Neutrophil (primary cell): ENCODE results near the gene FAM227A.
"Not testable (repeated sequence)": the region's sequence is repeated elsewhere in the genome, so short reads cannot be mapped to it uniquely, and the experiment has no call there.

ENCODE experiments used
- H3K27ac ChIP-seq: fragments of 200-600 bp; sonication (generic); 2 replicates; pipeline ENCODE4 v1.5.1; 2016; ENCODE audit warnings: mild to moderate bottlenecking, moderate library complexity
- H3K27me3 ChIP-seq: fragments of 200-600 bp; sonication (generic); 2 replicates; pipeline ENCODE4 v1.6.0; 2016; ENCODE audit warnings: mild to moderate bottlenecking
- H3K36me3 ChIP-seq: fragments of 200-600 bp; sonication (generic); 2 replicates; pipeline ENCODE4 v1.5.1; 2017
- H3K4me1 ChIP-seq, 2 experiments: fragments of 200-600 bp in 1 of 2; sonication (generic) in 1 of 2; 1 replicate in 1 of 2; 2 replicates in 1 of 2; pipeline versions ENCODE4 v1.5.1 to v1.6.1; 2013 to 2016; ENCODE audit warnings: low read depth in 1 of 2, low read length in 1 of 2, mild to moderate bottlenecking in 1 of 2, moderate library complexity in 1 of 2; ENCODE audit not compliant: control insufficient read depth in 1 of 2, insufficient read depth in 1 of 2
- H3K4me3 ChIP-seq, 2 experiments: fragments of 200-600 bp in 1 of 2; sonication (generic) in 1 of 2; 1 replicate in 1 of 2; 2 replicates in 1 of 2; pipeline ENCODE4 v1.5.1; 2013 to 2016; ENCODE audit warnings: low read depth in 1 of 2, low read length in 1 of 2, mild to moderate bottlenecking in 1 of 2, moderate library complexity in 1 of 2
- H3K9me3 ChIP-seq: fragments of 200-600 bp; sonication (generic); 2 replicates; pipeline ENCODE4 v1.5.1; 2016
- TF ChIP-seq, protein P1 (sequence below): fragments of 200-600 bp; sonication (generic); IDR thresholded peaks from 2 replicates; pipeline ENCODE4 v1.5.1; 2016; ENCODE audit warnings: antibody characterized with exemption

The FAM227A gene

DNA sequence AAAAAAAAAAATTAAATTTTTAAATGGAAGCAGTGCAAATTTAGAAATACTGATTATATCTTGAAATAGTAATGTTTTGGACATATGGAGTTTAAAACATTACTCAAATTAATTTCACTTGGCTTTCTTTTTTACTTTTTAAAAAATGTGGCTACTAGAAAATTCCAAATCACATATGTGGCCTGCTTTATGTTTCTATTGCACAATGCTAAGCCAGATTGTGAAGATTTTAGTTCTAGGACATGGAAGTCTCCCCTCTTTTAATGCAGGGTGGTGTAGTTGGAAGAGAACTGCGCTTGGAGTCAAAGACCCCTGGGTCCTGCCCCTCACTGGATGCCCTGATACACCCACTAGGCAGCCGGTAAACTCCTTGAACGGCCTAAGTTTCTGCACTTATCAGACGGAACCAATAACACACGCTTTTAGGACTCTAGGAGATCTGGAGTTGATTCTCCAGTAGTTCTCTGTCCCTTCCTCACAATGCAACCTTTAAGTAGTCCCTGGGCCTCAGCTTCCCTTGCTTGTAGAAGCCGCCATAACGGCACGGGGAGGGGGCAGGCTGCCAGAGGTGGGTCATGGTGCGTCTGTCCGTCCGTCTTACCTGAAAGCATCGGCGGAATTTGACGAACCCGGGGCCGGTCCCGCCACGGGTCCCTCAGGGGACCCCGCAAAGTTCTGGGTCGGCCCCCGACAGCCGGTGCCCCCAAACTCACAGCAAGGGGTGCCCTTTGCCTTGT, 505 bp downstream of the FAM227A start:
- H3K36me3 ChIP-seq, result no peaks in the 10 kb centered on the region
- H3K4me1 ChIP-seq, result peaks cover 13 to 17% of the 10 kb centered on the region in 2 experiments
- peak overlapping the region; percentile 78 to 95 for H3K4me3 ChIP-seq
- H3K27me3 ChIP-seq, result no peaks in the 10 kb centered on the region
- TF ChIP-seq, protein P1, sequence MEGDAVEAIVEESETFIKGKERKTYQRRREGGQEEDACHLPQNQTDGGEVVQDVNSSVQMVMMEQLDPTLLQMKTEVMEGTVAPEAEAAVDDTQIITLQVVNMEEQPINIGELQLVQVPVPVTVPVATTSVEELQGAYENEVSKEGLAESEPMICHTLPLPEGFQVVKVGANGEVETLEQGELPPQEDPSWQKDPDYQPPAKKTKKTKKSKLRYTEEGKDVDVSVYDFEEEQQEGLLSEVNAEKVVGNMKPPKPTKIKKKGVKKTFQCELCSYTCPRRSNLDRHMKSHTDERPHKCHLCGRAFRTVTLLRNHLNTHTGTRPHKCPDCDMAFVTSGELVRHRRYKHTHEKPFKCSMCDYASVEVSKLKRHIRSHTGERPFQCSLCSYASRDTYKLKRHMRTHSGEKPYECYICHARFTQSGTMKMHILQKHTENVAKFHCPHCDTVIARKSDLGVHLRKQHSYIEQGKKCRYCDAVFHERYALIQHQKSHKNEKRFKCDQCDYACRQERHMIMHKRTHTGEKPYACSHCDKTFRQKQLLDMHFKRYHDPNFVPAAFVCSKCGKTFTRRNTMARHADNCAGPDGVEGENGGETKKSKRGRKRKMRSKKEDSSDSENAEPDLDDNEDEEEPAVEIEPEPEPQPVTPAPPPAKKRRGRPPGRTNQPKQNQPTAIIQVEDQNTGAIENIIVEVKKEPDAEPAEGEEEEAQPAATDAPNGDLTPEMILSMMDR, result no peak
- peak overlapping the region; percentile 86 for H3K27ac ChIP-seq
- no peaks in the 10 kb centered on the region for H3K9me3 ChIP-seq

DNA sequence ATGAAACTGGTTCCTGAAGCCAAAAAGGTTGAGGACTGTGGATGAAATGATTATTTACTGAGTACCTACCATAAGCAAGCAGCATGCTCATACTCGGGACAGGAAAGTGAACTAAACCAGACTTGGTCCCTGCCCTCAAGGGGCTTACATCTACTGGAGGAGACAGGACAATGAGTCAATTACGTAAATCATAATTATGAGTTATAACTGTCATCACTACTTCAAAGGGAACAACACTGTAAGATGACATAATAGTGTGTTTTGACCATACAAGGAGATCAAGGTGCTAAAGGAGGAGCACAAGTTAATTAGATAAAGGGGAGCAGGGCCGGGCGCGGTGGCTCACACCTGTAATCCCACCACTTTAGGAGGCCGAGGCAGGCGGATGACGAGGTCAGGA, 2.5 kb downstream of the FAM227A start:
- Histone ChIP-seq H3K36me3 (no peaks in the 10 kb centered on the region), H3K27me3 (no peaks in the 10 kb centered on the region), H3K4me3 (no peak overlapping the region), H3K4me1 (peaks cover 13 to 17% of the 10 kb centered on the region in 2 experiments), H3K27ac (no peak overlapping the region), H3K9me3 (no peaks in the 10 kb centered on the region)
- TF ChIP-seq, protein P1, result no peak

DNA sequence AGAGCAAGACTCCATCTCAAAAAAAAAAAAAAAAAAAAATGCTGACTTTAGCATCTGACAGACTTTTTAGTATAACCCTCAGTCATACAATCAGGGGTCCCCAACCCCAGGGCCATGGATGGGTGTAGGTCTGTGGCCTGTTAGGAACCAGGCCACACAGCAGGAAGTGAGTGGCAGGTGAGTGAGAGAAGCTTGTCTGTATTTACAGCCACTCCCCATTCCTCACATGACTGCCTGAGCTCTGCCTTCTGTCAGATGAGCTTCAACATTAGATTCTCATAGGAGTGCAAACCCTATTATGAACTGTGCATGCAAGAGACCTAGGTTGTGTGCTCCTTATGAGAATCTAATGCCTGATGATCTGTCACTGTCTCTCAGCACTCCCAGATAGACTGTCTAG, 3.3 kb downstream of the FAM227A start:
- Histone ChIP-seq H3K4me1 (peaks cover 13 to 17% of the 10 kb centered on the region in 2 experiments), H3K27me3 (no peaks in the 10 kb centered on the region), H3K27ac (no peak overlapping the region), H3K9me3 (no peaks in the 10 kb centered on the region), H3K36me3 (no peaks in the 10 kb centered on the region), H3K4me3 (no peak overlapping the region)
- TF ChIP-seq, protein P1, result no peak

- H3K27ac ChIP-seq, result no peak overlapping the region
- H3K9me3 ChIP-seq, result no peaks in the 10 kb centered on the region
- H3K4me3 ChIP-seq, result no peak overlapping the region
- H3K27me3 ChIP-seq, result no peaks in the 10 kb centered on the region
- H3K36me3 ChIP-seq, result no peaks in the 10 kb centered on the region
- H3K4me1 ChIP-seq, result no peaks in the 10 kb centered on the region
- TF ChIP-seq, protein P1, result no peak
Observed at GRCh38 chr22:38649841-38650522, 6.2 kb downstream of the FAM227A start.

DNA sequence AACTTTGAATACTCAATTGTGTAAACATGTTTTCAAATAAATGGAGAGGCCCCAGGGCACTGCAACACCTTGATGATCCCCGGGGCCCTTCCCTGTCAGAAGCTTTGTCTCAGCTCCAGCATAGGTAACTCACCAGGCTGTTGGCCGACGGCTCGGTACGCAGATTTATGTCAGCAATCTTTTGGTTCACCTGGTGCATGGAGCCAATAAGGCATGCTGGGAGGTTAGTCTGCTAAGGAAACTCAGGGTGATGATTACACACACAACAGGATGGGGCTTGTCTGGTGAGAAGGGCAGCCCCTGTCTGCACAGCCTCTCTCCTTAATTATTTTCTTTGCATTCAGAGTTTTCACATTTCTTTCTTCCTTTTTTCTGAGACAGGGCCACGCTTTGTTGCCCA, 10.8 kb downstream of the FAM227A start:
- Histone ChIP-seq H3K36me3 (no peaks in the 10 kb centered on the region), H3K27ac (no peak overlapping the region), H3K4me3 (no peak overlapping the region), H3K27me3 (no peaks in the 10 kb centered on the region), H3K9me3 (no peaks in the 10 kb centered on the region), H3K4me1 (no peaks in the 10 kb centered on the region)
- TF ChIP-seq, protein P1, result no peak

DNA sequence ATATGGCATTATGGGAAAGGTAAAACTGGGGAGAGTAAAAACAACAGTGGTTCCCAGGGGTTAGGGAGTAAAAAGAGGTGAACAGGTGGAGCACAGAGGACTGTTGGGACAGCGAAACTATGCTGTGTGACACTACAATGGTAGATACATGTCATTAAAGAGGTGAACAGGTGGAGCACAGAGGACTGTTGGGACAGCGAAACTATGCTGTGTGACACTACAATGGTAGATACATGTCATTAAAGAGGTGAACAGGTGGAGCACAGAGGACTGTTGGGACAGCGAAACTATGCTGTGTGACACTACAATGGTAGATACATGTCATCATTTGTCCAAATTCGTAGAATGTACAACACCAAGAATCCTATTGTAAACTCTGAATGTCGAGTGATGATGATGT, 11.9 kb downstream of the FAM227A start:
- H3K4me3 ChIP-seq, H3K4me1 ChIP-seq, H3K9me3 ChIP-seq, H3K36me3 ChIP-seq, H3K27ac ChIP-seq, H3K27me3 ChIP-seq: not testable (repeated sequence)
